ENCODE data around the gene ACSL5.

- TF ChIP-seq MAX (IDR thresholded peaks at IDR 0.05; ENCODE audit: low read depth): no peak
- TF ChIP-seq NFIC (IDR thresholded peaks at IDR 0.05; ENCODE audit: borderline replicate concordance): no peak
- no peak for TF ChIP-seq CTCF (IDR thresholded peaks at IDR 0.05)
- TF ChIP-seq TAF1 (IDR thresholded peaks at IDR 0.05; ENCODE audit: borderline replicate concordance, low read depth, low read length): no peak
- TF ChIP-seq MXI1 (IDR thresholded peaks at IDR 0.05; ENCODE audit: low read depth, low read length): no peak
- no peak for TF ChIP-seq NRF1 (IDR thresholded peaks at IDR 0.05; ENCODE audit: low read depth, low read length)
Observed at GRCh38 chr10:112441520-112441919, 67.6 kb downstream of the ACSL5 start.
